Stimulated activated naive CD8-positive, alpha-beta T cell treated with anti-CD3 and anti-CD28 coated beads, Interleukin-15, Interleukin-2, amounts not matched to agents 100 U/mL and 50 U/mL, for 24 hours (primary cell): ENCODE measurements around the gene KLF15.

Experiments
- ATAC-seq: fragments of 150-1000 bp; cut with Tn5 transposase; one replicate; pipeline ENCODE4 v1.10.0; 2021
- DNase-seq: peaks from one replicate; pipeline ENCODE4 v3.0.0; 2021

Gene KLF15

GRCh38 chr3:126360714-126361060 is 3.5 kb upstream of the KLF15 start:
- no peak for ATAC-seq
- DNase-seq = no peak

- no peak for ATAC-seq
- DNase-seq = no peak
Measured at GRCh38 chr3:126360046-126360713, 3.0 kb upstream of the KLF15 start.

- no peak for DNase-seq
- no peak for ATAC-seq
Measured at GRCh38 chr3:126358816-126359181, 1.6 kb upstream of the KLF15 start.

GRCh38 chr3:126358038-126358815 is 1.0 kb upstream of the KLF15 start:
- ATAC-seq = no peak
- no peak for DNase-seq

- DNase-seq (peak; percentile 8), ATAC-seq (no peak)
Measured at GRCh38 chr3:126356373-126357264, 589 bp downstream of the KLF15 start.

- DNase-seq = peak; percentile 12
- no peak for ATAC-seq
Measured at GRCh38 chr3:126355777-126356372, 1.3 kb downstream of the KLF15 start.

- ATAC-seq (no peak), DNase-seq (no peak)
Measured at GRCh38 chr3:126355251-126355650, 2.0 kb downstream of the KLF15 start.

GRCh38 chr3:126354776-126355175 is 2.4 kb downstream of the KLF15 start:
- no peak for DNase-seq
- ATAC-seq = no peak

DNA sequence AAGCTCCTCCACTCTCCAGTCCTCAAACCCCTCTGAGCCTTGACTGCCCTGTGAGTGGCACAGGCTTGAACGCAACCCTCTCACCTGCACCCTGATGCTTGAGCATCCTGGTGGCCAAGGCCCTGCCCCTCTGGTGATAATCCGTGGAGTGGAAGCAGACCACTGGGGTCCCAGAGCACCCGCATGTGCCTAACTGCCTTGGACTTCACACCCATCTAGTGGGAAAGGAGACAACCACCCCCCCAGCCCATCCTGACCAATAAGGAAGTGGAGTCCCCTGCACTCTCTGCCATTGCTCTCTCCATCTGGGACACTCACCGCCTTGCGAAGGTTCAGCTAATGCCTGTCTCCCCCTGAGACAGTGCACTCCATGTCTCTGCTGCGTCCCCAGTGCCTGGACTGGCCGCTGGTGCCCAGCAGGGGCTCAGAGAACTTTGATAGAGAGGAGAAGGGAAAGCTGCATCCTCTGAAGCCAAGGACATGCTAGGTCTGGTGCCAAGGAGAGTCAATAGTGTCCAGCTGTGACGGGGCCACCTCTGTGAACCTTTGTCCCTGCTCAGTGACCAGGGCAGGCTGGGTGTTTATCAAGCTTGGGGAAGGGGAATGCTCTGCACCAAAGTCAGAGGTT is 3.4 kb downstream of the KLF15 start:
- no peak for ATAC-seq
- no peak for DNase-seq

DNA sequence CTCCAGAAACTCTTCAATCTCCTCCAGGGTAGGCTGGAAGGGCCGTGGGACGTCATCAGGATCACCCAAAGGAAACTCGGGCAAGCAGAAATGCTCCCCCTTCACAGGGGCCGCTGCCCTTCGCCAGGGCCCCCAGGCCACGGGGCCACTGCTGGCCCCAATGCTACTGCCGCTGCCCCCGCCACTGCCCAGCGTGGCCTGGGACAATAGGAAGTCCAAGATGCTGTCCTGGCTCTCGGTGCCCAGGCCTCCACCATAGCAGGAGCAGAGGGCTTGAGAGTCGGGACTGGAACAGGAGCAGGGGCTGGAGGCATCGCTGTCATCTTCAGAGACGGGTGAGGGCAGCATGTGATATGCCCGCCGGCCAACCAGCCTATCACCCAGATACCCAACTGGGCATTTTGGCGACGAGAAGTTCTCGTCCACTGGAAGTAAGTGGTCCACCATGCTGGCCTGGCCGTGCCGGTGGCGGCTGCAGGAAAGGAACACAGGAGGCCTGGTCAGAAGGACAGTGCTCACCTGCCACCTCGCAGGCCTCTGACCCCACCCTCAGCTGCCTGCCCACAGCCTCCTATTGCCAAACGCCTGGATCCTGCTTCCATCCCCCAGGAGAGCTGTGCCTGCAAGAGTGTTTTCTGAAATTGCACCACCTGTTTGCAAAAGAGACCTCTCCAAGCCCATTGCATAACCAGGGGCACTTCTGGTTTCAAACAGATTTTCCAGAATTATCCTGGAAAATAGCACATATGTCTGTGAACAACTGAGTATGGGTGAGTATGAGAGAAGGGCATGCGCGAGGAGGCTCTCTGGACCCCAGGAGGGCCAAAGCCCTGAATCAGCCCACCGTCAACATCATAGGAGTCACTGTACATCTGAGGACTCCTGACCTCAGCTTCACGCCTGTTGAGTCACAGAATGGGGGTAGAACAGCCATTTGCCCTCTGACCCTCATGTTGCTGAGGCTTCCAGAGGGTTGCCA is 4.4 kb downstream of the KLF15 start:
- no peak for DNase-seq
- no peak for ATAC-seq

DNA sequence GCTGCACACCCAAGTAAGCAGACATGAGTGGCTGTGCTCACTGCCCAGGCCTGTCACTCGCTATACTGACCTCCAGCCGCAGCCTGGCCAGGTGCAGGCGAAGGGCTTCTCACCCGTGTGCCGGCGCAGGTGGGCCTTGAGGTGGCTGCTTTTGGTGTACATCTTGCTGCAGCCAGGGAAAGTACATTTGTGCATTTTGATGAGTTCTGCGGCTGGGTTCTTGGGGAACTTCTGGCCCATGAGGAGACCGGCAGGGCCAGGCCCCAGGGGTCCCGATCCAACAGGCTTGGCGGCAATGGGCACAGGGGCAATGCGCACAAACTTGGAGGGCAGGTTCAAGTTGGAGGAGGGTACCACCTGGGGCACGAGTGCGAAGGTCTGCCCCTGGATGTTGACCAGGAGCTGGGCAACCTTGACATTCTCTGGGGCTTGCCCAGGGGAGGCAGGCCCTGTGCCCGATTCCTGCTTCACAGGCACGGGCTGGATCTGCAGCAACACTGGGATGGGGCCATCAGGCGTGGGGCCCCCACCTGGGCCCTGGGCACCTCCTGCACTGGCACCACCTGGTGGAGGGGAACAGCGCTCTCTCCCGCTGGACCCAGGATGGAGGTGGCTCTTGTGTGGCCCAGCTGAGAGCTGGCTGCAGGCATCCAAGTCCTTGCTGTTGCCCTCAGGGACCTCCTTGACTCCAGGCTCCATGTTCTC is 5.3 kb downstream of the KLF15 start:
- ATAC-seq = no peak
- DNase-seq = no peak

GRCh38 chr3:126351086-126351770 is 6.0 kb downstream of the KLF15 start:
- ATAC-seq = no peak
- no peak for DNase-seq

DNA sequence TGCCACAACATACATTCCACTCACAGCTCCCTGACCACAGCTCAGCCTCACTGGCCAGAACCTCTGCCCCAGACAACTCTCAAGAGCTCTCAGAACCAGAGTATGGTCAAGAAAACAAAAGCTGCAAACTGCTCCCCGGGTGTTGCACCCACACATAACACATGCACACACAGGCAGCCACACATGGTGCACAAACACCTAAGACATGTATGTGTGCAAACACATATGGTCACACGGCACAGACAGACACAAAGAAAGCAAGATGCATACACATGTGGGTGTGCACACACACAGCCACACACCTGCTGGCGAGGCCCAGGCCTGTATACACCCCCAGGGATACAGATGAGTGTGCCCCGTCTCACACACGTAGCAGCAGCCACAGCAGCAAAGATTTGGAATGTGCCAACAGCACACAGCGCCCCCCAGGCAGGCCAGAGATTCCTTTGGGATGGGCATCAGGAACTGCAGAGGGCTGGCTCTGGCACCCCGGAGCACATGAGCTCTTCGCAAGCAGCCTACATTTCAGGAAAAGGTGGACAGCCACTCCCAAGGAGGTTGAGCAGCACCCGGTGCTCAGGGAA is 6.6 kb downstream of the KLF15 start:
- ATAC-seq (no peak), DNase-seq (no peak)

GRCh38 chr3:126349611-126350501 is 7.4 kb downstream of the KLF15 start:
- ATAC-seq (no peak), DNase-seq (no peak)

GRCh38 chr3:126349071-126349470 is 8.1 kb downstream of the KLF15 start:
- DNase-seq (no peak), ATAC-seq (no peak)

- DNase-seq (no peak), ATAC-seq (no peak)
Measured at GRCh38 chr3:126348308-126348920, 8.8 kb downstream of the KLF15 start.

- DNase-seq = no peak
Measured at GRCh38 chr3:126347543-126348161, 9.6 kb downstream of the KLF15 start.

More at GRCh38 chr3:126347543-126348161, 9.6 kb downstream of the KLF15 start:
- no peak for ATAC-seq
